PFSK-1 (cell line): Measurements from ENCODE around the gene TRAPPC14.

Experiments used
- FOXP2 ChIP-seq: optimal IDR thresholded peaks from 2 replicates; pipeline ENCODE3; 2011; ENCODE audit warnings: borderline replicate concordance, control low read depth, inconsistent platforms; ENCODE audit not compliant: insufficient read depth; ENCODE audit errors: extremely low read length, extremely low read depth
- POLR2AphosphoS5 ChIP-seq: IDR thresholded peaks from 2 replicates; pipeline ENCODE4 v1.6.1; 2012; ENCODE audit warnings: low read depth, mild to moderate bottlenecking, control low read depth, low read length, moderate library complexity
- SIN3A ChIP-seq: IDR thresholded peaks from 2 replicates; pipeline ENCODE4 v1.6.1; 2012; ENCODE audit warnings: mild to moderate bottlenecking, low read length, moderate library complexity, borderline replicate concordance; ENCODE audit not compliant: insufficient read depth
- TAF1 ChIP-seq: IDR thresholded peaks from 2 replicates; pipeline ENCODE4 v1.6.1; 2012; ENCODE audit warnings: low read length, control low read depth, borderline replicate concordance; ENCODE audit not compliant: insufficient read depth
- TF ChIP-seq, protein P1 (sequence below), 2 experiments: IDR thresholded peaks; 2 replicates each; pipeline versions ENCODE4 v1.6.1 to v1.8.0; 2011 to 2012; ENCODE audit warnings: low read depth in 2 of 2, low read length in 2 of 2, control low read depth in 1 of 2, inconsistent platforms in 1 of 2, mild to moderate bottlenecking in 1 of 2, moderate library complexity in 1 of 2; ENCODE audit not compliant: insufficient read depth in 1 of 2

TRAPPC14 gene

DNA sequence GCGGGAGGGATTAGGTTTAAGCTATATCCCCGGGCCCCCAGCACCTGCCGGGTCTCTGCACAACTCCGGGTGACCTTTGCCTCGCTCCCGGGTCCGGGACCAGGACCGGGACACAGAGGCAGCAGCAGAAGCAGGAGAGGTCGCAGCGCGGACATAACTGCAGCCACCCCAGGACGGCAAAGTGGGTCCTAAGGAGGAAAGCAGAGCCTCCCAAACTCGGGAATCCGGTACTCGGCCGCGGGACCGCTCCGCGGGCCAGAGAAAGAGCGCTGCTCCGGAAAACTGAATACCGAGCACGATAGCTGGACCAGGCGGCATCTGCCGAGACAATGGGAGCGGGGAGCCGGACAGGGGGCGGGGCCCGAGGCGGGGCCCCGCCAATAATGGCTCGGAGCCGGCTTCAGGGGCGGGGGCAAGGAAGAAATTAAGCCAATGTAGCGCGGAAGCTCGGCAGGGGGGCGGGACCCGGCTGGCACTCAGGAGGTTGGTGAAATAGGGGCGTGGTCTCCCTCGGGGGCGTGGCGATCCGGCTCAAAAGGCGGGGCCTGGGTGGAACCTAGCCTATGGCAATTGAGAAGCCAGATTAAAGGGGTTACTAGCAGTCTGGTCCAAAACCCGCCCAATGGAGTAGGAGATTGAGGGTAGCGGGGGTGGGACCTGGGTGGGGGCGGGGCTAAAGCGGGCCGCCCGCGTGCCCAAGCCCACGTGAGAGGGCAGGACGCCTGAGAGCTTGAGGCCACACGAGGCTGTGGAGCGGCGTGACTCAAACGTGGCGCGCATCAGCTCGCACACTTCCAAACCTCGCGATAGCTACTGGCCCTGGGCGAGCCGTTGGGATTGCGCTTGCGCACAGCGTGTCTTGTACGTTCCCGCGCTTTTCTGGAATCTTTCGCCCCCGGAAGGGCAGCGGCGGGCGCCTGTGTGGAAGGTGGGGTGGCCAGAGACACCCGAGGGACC, 18.8 kb upstream of the TRAPPC14 start, which contains the start of the genes GPC2 and STAG3:
Gene GPC2, minus strand, starts transcription at position 337 of the 957 bp plus-strand sequence. Its CDS starts 182 bp downstream, at position 155.
Gene STAG3, plus strand, starts transcription at position 874 of the 957 bp plus-strand sequence. CDS start 2,639 bp downstream, outside the sequence.
- 0 out of 2 replicates have a peak, but pooled peaks have one; percentile 38 for TF ChIP-seq TAF1
- no peak for TF ChIP-seq FOXP2
- peak; percentile 68; the same call in 1 of the 2 replicates for TF ChIP-seq POLR2AphosphoS5

DNA sequence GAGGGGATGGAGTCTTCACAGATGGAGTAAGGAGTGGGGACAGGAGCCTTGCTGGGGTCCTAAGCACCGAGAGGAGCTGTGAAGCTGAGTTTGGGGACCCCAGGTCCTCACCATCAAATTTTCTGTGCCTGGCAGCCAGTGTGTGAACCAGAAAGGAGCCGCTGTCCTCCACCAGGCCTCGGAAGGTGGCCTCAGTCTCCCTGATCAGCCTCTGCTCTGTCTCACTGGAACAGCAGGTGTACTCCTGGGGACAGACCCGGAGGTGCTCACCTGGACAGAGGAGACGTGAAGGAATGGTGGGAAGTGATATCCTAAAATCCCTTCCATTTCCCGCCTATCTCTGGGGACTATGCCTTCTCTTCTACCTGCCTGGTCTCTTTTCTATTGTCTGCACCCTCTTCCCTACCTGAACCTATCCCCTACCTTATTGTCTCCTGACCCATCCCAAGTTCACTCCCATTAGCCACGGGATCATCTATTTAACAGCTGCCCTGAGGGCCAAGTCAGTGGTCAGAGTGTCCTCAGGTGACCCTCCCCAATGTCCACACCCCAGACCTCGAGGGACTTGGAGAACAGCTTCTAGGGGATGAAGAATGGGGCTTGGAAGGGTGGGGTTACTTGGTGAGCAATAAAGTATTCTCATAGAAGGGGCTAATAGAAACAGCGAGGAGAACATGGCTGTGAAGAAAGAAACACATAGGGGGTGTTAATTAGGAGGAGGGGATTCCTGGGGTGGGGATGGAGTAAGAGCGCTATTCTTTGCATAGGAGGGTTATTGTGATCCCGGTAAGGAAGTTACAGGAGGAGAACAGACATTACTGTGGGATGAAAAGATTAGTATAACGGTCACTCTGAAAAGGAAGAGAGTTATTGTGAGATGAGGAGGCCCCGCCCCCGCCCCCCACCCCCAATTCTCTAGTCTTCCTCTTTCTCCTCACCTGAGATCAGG, 17.8 kb upstream of the TRAPPC14 start:
- TF ChIP-seq TAF1 = no peak
- TF ChIP-seq, protein P1, sequence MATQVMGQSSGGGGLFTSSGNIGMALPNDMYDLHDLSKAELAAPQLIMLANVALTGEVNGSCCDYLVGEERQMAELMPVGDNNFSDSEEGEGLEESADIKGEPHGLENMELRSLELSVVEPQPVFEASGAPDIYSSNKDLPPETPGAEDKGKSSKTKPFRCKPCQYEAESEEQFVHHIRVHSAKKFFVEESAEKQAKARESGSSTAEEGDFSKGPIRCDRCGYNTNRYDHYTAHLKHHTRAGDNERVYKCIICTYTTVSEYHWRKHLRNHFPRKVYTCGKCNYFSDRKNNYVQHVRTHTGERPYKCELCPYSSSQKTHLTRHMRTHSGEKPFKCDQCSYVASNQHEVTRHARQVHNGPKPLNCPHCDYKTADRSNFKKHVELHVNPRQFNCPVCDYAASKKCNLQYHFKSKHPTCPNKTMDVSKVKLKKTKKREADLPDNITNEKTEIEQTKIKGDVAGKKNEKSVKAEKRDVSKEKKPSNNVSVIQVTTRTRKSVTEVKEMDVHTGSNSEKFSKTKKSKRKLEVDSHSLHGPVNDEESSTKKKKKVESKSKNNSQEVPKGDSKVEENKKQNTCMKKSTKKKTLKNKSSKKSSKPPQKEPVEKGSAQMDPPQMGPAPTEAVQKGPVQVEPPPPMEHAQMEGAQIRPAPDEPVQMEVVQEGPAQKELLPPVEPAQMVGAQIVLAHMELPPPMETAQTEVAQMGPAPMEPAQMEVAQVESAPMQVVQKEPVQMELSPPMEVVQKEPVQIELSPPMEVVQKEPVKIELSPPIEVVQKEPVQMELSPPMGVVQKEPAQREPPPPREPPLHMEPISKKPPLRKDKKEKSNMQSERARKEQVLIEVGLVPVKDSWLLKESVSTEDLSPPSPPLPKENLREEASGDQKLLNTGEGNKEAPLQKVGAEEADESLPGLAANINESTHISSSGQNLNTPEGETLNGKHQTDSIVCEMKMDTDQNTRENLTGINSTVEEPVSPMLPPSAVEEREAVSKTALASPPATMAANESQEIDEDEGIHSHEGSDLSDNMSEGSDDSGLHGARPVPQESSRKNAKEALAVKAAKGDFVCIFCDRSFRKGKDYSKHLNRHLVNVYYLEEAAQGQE (IDR thresholded peaks at IDR 0.05; ENCODE audit: insufficient read depth in 1 of 2, low read depth in 2 of 2, low read length in 2 of 2) = no peak
- TF ChIP-seq FOXP2 = no peak
- TF ChIP-seq POLR2AphosphoS5 = no peak
- TF ChIP-seq SIN3A = no peak

DNA sequence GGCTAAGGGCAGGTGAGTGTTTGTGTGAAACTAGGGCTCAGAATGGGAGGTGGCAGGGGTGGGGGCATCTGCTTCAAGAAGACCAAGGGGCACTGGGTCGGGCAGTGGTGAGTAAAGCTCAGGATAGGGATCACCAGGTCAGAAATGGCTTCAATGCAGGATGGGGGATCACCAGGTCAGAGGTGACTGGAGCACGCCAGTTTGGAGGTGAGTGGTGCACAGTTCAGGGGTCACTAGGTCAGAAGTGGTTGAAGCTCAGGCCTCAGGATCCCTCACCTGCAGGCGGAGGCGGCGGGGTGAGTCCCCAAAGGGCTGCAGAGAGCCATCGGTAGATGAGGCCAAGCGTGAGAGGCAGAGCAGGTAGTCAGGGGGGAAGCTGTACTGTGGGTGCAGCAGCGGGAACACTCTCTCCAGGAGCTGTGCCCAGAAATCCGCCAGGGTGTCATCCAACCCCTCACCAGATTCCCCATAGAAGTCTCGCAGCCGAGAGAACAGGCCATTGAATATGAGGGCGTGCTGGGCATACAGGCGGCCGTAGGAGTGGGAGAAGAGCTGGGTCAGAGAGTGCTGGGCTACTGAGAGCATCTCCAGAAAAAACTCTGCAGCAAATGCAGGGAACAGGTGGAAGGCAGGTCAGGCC, 16.9 kb upstream of the TRAPPC14 start:
- no peak for TF ChIP-seq SIN3A
- TF ChIP-seq TAF1 = no peak
- TF ChIP-seq POLR2AphosphoS5 = no peak
- TF ChIP-seq FOXP2 = no peak
- TF ChIP-seq, protein P1 (IDR thresholded peaks at IDR 0.05; ENCODE audit: insufficient read depth in 1 of 2, low read depth in 2 of 2, low read length in 2 of 2) = no peak

DNA sequence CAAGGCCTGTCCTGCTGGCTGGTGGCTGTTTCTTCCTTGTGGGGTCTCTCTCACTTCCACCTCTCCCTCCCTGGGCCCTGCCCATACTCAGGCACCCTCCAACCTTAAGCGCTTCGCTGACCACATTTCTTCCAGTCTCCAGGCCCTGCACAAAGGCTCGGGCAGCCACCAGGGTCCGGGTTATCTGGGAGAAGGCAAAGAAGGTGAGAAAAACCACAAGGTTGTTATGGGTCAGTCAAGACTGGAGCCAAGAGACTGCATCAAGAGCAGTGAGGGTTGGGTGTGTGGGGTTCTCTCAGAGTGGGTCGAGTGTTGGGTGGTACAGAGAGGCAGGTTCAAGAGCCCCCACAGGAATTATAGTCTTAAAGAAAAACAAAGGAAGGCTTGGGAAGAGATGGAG, 16.1 kb upstream of the TRAPPC14 start:
- TF ChIP-seq FOXP2 = no peak
- TF ChIP-seq POLR2AphosphoS5 = no peak
- no peak for TF ChIP-seq TAF1
- TF ChIP-seq, protein P1 (IDR thresholded peaks at IDR 0.05; ENCODE audit: insufficient read depth in 1 of 2, low read depth in 2 of 2, low read length in 2 of 2) = no peak
- TF ChIP-seq SIN3A = no peak
